Hematopoietic multipotent progenitor cell treated with erythropoietin and hydrocortisone succinate and interleukin-3 and kit ligand, for 17 days (in vitro differentiated cells): Measurements from ENCODE around the gene ACOT13.
"Not testable (repeated sequence)": the region's sequence is repeated elsewhere in the genome, so short reads cannot be mapped to it uniquely, and the experiment has no call there.

Experiments
- DNase-seq: peaks from one replicate; pipeline ENCODE4 v3.0.0-alpha.2; 2015; ENCODE audit warnings: low spot score

Gene ACOT13

DNA sequence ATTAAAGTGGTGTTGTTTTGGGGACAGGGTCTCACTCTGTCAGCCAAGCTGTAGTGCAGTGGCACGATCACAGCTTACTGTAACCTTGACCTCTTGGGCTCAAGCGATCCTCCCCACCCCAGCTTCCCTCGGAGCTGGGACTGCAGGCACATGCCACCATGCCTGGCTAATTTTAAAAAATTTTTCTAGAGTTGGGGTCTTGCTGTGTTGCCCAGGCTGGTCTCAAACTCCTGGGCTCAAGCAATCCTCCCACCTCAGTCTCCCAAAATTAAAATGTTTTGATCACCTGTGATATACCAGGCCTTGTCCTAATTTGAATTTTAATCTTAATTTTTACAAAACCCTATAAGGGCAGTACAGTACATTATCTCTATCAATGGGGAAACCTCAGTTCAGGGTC is 25.5 kb downstream of the ACOT13 start:
- DNase-seq: no peak

GRCh38 chr6:24692848-24693592 is 26.1 kb downstream of the ACOT13 start:
- DNase-seq: no peak

DNA sequence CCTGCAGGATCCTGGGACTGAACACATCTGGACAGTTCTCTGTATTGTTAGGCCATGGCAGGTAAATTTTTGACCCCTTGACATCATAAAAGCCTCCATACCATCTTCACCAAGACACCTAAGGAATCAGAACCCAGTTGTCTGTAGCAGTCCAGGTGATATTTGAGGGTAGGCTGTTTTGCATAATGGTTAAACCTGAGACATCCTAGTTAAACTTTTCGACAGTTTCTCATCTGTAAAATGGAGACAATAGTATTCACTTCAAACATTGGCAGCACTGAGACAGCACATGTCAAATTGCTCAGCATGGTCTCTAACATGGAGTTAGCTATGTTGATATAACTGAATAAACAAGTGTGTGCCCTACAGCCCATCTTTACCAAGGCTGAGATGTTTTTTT is 27.3 kb downstream of the ACOT13 start:
- DNase-seq: no peak

DNA sequence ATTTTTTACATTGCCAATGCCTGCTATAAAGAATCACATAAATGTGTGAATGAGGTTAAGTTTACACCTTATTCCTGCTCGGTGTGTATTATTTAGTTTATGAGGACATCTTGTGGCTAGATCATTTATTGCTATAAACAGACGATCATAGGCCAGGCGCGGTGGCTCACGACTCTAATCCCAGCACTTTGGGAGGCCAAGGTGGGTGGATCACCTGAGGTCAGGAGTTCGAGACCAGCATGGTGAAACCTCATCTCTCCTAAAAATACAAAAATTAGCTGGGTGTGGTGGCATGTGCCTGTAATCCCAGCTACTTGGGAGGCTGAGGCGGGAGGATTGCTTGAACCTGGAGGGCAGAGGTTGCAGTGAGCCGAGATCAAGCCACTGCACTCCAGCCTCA is 28.8 kb downstream of the ACOT13 start:
- DNase-seq: peak; percentile 73

- peak; percentile 8 for DNase-seq
These were observed 29.2 kb downstream of the ACOT13 start for GRCh38 chr6:24696097-24696496.

- DNase-seq: no peak
These were observed 32.9 kb downstream of the ACOT13 start for GRCh38 chr6:24699521-24700359.

DNA sequence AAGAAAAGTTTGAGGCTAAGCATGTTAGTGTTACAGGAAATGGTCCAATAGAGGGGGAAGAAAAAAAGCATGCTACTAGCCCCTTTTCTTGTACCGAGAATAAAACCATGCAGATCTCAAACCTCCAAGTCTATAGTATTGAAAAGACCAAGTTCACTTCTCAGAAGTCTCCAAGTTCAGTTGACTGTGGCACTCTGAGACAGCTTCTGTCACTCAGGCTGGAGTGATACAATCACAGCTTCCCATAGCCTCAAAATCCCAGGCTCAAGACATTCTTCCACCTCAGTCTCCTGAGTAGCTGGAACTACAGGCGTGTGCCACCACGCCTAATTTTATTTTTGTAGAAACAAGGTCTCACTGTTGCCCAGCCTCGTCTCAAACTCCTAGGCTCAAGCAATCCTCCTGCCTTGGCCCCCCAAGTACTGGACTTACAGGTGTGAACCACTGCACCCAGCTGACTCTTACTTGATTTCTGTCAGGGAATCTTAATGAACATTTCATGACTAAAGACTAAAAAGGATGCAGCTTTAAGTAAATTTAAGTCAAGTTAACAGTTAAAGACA is 35.9 kb downstream of the ACOT13 start:
- DNase-seq: no peak

GRCh38 chr6:24704468-24704867 is 37.6 kb downstream of the ACOT13 start:
- no peak for DNase-seq

DNA sequence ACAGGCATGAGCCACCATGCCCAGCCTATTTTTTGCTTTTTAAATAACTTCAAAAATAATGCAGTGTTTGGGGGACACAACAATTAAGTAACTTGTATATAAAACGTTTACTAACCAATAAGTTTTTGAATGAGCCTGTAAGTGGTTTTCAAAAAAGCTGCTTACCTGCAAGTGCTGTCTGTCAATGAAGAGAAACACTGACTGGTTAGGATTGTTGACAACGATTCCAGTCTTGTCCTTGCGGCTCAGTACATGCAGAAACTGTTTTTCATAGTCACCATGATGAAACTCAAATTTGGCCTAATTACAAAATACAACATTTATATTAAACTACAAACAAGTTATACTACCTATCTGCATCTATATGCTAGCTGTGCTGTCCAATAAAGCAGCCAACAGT is 41.7 kb downstream of the ACOT13 start:
- DNase-seq: no peak

GRCh38 chr6:24709014-24709711 is 42.3 kb downstream of the ACOT13 start:
- DNase-seq: no peak

GRCh38 chr6:24710519-24711303 is 43.8 kb downstream of the ACOT13 start:
- DNase-seq: no peak

DNA sequence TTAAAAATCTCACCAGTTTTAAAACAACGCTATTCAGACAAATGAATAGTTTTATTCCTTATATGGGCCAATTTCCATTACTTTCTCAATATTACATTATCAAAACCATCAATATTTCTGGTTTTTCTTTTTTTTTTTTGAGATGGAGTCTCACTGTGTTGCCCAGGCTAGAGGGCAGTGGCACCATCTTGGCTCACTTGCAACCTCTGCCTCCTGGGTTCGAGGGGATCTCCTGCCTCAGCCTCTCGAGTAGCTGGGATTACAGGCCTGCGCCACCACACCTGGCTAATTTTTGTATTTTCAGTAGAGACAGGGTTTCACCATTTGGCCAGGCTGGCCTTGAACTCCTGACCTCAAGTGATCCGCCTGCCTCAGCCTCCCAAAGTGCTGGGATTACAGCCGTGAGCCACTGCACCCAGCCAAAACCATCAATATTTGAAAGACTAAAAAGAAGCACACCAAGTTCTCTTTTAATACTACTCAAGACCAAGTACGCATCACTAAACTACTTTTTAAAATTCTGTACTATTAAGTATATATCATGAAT is 49.8 kb downstream of the ACOT13 start:
- DNase-seq: not testable (repeated sequence)

DNA sequence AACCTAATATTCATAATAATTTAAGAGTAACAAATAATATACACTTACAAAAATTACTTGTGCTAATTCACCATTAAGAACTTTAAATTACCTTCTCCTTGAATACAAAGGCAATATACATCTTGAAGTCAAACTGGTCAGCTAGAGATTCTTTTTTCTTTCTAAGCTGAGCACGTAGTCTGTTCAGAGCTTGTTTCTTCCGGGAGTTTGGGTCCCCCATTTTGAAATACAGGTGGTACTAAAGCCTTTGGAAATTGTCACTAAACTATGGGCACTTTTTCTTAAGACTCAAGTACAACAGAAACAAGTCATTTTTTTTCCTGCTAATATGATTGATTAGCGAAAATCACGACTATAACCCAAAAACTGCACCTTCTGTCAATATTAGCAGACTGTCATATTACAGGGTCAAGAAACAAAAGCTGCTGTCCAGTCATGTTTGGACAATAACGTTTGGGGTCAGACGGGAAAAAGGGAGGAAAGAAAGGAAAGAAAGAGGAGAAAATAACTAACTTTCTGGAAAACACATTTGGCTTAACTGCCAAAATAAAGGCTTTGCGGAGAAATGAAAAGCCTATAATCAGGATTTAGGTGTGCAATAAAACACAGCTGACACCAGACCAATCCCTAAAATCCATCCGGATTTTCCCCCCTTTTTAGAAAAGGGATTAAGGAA is 51.7 kb downstream of the ACOT13 start:
- DNase-seq: peak; percentile 48

DNA sequence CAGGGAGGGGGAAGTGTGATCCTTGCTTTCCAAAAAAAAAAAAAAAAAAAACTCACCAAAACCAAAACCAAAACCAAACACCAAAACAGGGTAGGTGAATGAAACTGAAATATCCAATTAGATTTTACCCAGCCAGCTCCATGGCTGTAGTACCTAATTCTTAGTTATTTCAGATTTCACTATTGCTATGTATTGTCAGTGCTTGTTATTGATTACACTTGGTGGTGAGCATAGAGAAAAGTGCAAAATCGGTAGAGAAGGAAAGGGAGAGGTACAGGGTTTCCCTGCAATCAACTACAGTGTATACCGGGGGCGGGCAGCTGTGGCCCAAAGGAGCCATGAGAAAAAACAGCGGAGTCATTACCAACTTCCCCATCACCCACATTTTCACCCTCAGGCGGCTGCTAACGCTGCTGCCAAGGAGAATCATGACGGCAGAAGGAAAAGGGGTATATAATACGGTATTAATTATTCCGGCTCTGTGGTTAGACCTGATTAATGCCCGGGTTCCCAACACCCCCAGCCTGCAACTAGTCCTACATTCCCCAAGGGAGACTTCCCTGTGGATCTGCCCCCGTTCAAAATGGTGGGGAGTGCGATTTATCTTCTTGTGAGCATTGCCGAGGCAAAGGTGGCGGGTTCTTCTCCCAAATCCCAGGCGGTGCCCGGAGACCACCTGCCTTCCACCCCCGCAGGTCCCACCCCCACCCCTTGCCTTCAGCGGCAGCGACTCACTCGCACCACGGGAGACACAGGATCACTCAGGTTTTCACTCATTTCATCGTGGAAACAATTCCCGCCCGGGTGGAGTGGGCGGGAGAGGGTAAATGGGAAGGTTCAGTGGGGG is 52.5 kb downstream of the ACOT13 start, which contains the start of gene C6orf62:
TSS of gene C6orf62 (minus strand) at position 30 of the 847 bp plus-strand sequence. CDS start 486 bp downstream, outside the sequence.
- peak; percentile 78 for DNase-seq

GRCh38 chr6:24720131-24720603 is 53.3 kb downstream of the ACOT13 start:
- peak; percentile 83 for DNase-seq

- DNase-seq: peak; percentile 100
These were observed 54.0 kb downstream of the ACOT13 start for GRCh38 chr6:24720604-24721460.

DNA sequence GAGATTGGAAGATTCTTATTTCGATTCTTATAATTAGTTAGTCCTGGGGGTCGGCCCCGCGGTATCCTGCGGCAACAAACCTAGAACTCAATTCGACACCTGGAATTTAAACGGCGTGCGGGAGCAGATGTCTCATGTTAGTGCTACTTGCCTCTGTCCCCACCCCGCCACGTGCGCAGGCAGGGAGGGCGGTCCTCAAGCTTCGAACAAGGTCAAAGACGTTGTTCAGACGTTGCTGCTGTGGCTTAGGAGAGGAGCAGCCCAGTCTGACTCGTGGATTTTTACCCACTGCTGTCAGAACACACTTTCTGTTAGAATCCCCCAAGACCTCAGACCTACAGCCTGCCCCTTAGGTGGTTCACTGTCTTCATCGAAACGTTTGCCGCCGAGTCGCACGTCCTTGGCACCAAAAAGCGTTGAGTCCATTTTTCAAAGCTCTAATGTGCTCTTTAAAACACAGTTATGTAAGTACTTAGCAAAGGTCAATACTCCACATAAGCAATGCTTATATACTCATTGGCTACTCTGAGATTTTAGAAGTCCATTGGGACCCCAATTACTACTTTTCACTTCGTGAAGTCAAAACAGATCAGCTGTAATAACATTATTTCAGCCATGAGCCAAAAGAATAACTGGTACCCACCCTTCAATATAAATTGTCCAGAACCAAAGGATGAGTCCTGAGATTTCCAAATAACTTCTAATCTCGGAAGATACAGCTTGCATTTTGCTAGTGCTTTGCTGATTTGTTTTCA is 54.8 kb downstream of the ACOT13 start:
- no peak for DNase-seq

DNA sequence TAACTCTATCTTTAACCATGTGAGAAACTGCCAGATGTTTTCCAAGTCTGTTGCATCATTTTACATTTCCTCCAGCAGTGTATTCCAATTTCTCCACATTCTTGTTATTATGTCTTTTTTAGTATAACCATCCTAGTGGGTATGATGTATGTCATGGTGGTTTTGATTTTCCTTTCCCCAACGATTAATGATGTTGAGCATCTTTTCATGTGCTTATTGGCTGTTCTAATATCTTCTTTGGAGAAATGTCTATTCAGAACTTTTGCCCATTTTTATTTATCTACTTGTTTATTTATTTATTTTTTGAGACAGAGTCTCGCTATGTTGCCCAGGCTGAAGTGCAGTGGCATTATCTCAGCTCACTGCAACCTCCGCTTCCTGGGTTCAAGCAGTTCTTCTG is 56.4 kb downstream of the ACOT13 start:
- DNase-seq: no peak
